Cardiac atrium fibroblast (primary cell): ENCODE measurements around the gene PAK4. TPM values are rescaled to one million over a fixed set of nuclear protein-coding genes. Genes with fewer than 3 reads are reported as not detected.

ENCODE experiments used
- total RNA-seq: library from RNA; depleted of rRNA; stranded (reverse); fragments of >200 nt; gene quantifications from 2 replicates; pipeline ENCODE4 v1.2.3, GENCODE V29; 2015

Gene PAK4
- total RNA-seq = 7.0 and 9.1 TPM in 2 replicates

DNA sequence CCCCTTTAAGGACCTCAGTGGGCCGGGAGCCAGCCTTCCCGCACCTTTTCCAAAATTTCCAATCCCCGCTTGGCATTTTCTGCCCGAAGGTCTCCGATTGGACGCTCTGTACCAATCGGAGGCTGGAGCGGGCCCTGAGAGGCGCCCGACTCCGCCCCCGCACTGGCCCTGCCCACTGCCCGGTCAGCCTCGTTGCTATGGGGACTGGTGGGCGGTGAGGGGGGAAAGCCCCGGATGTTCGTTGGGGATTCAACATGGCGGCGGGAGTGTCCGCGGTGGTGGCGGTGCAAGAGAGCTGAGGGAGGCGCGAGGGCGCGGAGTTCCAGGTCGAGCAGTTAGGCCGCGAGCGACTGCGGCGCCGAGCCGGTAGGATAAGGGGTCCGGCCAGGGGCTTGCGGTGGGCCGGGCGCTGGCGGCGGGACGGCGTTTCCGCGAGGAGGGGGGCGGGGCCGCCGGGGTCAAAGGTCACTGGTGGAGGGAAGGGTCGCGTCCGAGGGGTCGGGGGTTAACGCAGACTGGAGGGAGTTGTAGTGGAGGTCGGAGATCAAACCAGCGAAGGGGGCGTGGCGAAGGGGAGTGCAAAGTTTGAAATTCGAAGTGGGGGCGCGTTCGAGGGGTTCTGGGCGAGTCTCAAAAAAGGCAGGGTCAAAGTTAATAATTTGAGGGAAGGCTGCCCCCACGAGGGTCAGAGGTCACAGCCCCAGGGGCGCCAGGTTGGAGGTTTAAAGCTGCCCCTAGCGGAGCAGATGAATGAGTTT lies at the start of gene PAK4:
TSS of gene PAK4 (plus strand) at position 233 of the 758 bp plus-strand sequence. CDS start 43,768 bp downstream, outside the sequence.

DNA sequence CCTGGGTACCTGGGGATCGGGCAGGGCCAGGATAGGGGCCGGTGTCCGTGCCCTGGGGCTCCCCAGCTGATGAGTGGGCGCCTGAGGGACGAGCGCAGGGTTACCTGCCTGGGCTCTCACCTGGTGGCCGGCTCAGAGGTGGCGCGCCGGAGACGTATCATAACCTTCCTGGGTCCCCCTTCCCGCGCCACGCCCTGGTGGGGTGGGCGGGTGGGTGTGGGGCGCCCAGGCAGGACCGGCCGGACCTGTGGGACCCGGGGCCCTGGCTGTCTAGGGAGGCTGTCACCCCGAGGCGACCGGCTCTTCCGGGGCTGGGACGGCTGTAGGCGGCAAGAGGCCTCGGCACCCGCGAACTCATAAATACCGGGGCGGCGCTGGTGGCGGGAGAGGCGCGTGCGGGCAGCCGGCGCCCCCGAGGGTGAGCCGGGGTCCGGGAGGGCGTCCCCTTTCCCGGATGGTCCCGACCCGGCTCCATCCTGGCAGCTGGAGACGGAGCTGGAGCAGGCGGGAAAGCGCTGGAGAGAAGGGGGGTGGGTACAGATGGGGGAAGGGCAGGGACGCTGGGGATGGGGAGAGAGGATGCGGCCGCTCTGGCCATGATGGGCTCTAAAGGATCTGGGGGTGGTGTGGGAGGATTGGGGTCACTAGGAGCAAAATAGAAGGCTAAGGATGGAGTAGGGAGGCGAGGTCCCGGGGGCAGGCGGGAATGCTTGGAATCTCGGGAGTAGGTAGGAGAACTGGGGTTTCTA lies 41.4 kb upstream of the PAK4 start, which contains the start of gene ACP7:
TSS of gene ACP7 (plus strand) at position 386 of the 749 bp plus-strand sequence. CDS start 902 bp downstream, outside the sequence.

DNA sequence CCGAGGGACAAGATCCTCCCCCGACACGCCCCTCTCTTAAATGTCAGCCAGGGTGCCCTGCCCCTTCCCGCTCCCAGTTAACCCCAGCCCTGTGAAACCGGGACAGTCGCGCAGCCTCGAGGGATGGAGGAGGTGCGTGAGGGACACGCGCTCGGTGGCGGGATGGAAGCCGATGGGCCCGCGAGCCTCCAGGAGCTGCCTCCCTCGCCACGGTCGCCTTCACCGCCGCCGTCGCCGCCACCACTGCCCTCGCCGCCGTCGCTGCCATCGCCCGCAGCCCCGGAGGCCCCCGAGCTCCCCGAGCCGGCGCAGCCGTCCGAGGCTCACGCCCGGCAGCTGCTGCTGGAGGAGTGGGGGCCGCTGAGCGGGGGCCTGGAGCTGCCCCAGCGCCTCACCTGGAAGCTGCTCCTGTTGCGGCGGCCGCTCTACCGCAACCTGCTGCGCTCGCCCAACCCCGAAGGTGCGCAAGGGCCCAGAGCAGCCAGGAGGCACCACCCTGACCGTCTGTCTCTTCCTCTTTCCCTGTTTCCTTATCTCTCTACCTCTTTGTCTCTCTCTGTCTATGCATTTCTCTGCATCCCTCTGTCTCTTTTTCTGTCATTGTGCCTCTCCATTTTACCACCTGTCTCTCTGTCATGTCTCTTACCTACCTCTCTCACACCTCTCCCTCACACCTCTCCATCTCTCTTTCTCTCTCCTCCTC lies 71.4 kb downstream of the PAK4 start, which contains the start of gene NCCRP1:
TSS of gene NCCRP1 (plus strand) at position 105 of the 703 bp plus-strand sequence. CDS start at position 124, 19 bp downstream.

DNA sequence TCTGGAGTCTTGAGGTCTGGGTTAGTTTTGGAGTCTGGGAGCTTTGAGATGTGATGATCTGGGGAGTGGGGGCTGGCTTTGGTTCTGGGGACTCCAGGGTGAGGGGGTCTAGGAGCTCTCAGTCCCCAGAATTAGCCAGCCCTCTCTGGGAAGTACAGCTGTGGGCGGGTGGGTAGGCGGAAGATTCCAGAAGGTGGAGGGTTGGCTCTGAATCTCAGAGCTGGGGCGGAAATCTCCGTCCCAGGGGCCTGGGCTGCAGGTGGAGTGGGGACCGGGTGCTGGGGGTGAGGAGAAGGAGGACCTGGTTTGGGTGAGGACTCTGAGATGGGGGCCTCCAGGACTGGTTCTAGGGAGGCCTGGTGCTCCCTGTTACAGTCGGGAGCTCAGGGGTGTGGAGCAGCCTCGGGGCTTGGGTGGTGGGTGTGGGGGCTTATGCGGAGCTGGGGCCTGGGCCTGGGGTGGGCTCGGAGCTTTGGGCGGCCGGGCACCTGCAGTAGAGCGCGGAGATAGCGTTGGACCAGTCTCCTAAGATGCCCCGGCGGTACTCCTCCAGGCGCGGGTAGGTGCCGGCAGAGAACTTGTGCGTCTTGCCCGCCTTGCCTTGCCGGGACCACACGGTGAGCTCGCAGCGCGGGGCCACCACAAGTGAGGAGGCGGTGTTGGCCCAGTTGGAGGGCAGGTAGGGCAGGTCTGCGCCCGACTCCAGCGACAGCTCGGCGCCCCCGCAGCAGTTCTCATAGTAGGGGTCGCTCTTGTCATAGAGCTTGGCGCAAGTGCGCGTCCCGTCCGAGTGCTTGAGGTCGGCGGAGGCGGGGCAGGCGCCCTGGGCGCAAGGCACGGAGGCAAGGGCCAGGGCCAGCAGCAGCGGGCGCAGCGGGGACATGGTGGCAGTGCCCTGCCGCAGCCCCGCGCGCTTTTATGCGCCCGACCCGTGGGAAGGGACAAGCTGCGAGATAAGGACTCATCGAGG lies 78.1 kb downstream of the PAK4 start, which contains the start of gene SYCN:
TSS of gene SYCN (minus strand) at position 892 of the 970 bp plus-strand sequence. CDS start at position 883, 9 bp downstream.

Other genes starting within 250 kb of the PAK4 start
- gene RINL, start 247.5 kb upstream of the PAK4 start, total RNA-seq = 1.5 and 2.3 TPM in 2 replicates
- 56.7 and 57.2 TPM in 2 replicates for gene SIRT2, start 226.2 kb upstream of the PAK4 start, total RNA-seq
- gene NFKBIB, start 225.8 kb upstream of the PAK4 start, total RNA-seq = 15.3 and 18.0 TPM in 2 replicates
- gene CCER2, start 213.6 kb upstream of the PAK4 start, total RNA-seq = not detected in 2 replicates
- gene SARS2, start 195.0 kb upstream of the PAK4 start, total RNA-seq = 15.5 and 22.0 TPM in 2 replicates
- 32.2 and 33.8 TPM in 2 replicates for gene MRPS12, start 194.8 kb upstream of the PAK4 start, total RNA-seq
- gene FBXO17, start 150.0 kb upstream of the PAK4 start, total RNA-seq = 18.4 and 26.2 TPM in 2 replicates
- gene FBXO27, start 93.2 kb upstream of the PAK4 start, total RNA-seq = 0.18 and 0.49 TPM in 2 replicates
- not detected in 2 replicates for gene ACP7, start 41.4 kb upstream of the PAK4 start, total RNA-seq
- not detected in 2 replicates for gene NCCRP1, start 71.2 kb downstream of the PAK4 start, total RNA-seq
- gene SYCN, start 78.5 kb downstream of the PAK4 start, total RNA-seq = not detected in 2 replicates
- gene IFNL3, start 119.2 kb downstream of the PAK4 start, total RNA-seq = not detected in 2 replicates
- not detected in 2 replicates for gene IFNL4, start 123.1 kb downstream of the PAK4 start, total RNA-seq
- not detected in 2 replicates for gene IFNL2, start 142.6 kb downstream of the PAK4 start, total RNA-seq
- not detected in 2 replicates for gene IFNL1, start 170.6 kb downstream of the PAK4 start, total RNA-seq
- gene LRFN1, start 195.1 kb downstream of the PAK4 start, total RNA-seq = not detected in 2 replicates
- gene GMFG, start 210.3 kb downstream of the PAK4 start, total RNA-seq = 4.4 and 21.8 TPM in 2 replicates
- gene SAMD4B, start 216.6 kb downstream of the PAK4 start, total RNA-seq = 45.1 and 55.7 TPM in 2 replicates